Neutrophil (primary cell): ENCODE results near the gene ITPKB.
"Not testable (repeated sequence)": the region's sequence is repeated elsewhere in the genome, so short reads cannot be mapped to it uniquely, and the experiment has no call there.

Experiments used
- H3K27ac ChIP-seq: fragments of 200-600 bp; sonication (generic); 2 replicates; pipeline ENCODE4 v1.5.1; 2016; ENCODE audit warnings: mild to moderate bottlenecking, moderate library complexity
- H3K27me3 ChIP-seq: fragments of 200-600 bp; sonication (generic); 2 replicates; pipeline ENCODE4 v1.6.0; 2016; ENCODE audit warnings: mild to moderate bottlenecking
- H3K36me3 ChIP-seq: fragments of 200-600 bp; sonication (generic); 2 replicates; pipeline ENCODE4 v1.5.1; 2017
- H3K4me1 ChIP-seq, 2 experiments: fragments of 200-600 bp in 1 of 2; sonication (generic) in 1 of 2; 1 replicate in 1 of 2; 2 replicates in 1 of 2; pipeline versions ENCODE4 v1.5.1 to v1.6.1; 2013 to 2016; ENCODE audit warnings: low read depth in 1 of 2, low read length in 1 of 2, mild to moderate bottlenecking in 1 of 2, moderate library complexity in 1 of 2; ENCODE audit not compliant: control insufficient read depth in 1 of 2, insufficient read depth in 1 of 2
- H3K4me3 ChIP-seq, 2 experiments: fragments of 200-600 bp in 1 of 2; sonication (generic) in 1 of 2; 1 replicate in 1 of 2; 2 replicates in 1 of 2; pipeline ENCODE4 v1.5.1; 2013 to 2016; ENCODE audit warnings: low read depth in 1 of 2, low read length in 1 of 2, mild to moderate bottlenecking in 1 of 2, moderate library complexity in 1 of 2
- H3K9me3 ChIP-seq: fragments of 200-600 bp; sonication (generic); 2 replicates; pipeline ENCODE4 v1.5.1; 2016
- TF ChIP-seq, protein P1 (sequence below): fragments of 200-600 bp; sonication (generic); IDR thresholded peaks from 2 replicates; pipeline ENCODE4 v1.5.1; 2016; ENCODE audit warnings: antibody characterized with exemption

The ITPKB gene

DNA sequence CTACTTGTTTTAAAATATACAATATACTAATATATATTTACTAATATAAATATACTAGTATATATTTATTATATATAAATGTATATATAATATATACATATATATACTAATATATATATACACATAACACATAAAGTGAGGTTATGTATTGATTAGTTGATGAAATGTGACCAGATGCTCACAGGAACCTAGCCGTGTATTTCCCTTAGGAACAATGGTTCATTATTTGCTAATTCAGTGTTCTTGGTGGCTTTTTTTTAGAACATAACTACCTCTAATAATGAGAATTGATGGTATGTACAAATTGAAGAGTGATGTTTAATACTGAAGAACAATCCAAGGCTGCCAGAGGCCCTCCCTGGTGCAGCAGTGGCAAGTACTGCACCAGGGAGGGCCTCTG lies 37.9 kb upstream of the ITPKB start:
- no peaks in the 10 kb centered on the region for H3K9me3 ChIP-seq
- no peaks in the 10 kb centered on the region for H3K27me3 ChIP-seq
- no peak overlapping the region for H3K27ac ChIP-seq
- no peaks in the 10 kb centered on the region for H3K36me3 ChIP-seq
- TF ChIP-seq, protein P1, sequence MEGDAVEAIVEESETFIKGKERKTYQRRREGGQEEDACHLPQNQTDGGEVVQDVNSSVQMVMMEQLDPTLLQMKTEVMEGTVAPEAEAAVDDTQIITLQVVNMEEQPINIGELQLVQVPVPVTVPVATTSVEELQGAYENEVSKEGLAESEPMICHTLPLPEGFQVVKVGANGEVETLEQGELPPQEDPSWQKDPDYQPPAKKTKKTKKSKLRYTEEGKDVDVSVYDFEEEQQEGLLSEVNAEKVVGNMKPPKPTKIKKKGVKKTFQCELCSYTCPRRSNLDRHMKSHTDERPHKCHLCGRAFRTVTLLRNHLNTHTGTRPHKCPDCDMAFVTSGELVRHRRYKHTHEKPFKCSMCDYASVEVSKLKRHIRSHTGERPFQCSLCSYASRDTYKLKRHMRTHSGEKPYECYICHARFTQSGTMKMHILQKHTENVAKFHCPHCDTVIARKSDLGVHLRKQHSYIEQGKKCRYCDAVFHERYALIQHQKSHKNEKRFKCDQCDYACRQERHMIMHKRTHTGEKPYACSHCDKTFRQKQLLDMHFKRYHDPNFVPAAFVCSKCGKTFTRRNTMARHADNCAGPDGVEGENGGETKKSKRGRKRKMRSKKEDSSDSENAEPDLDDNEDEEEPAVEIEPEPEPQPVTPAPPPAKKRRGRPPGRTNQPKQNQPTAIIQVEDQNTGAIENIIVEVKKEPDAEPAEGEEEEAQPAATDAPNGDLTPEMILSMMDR = no peak
- no peaks in the 10 kb centered on the region for H3K4me1 ChIP-seq
- no peak overlapping the region for H3K4me3 ChIP-seq

DNA sequence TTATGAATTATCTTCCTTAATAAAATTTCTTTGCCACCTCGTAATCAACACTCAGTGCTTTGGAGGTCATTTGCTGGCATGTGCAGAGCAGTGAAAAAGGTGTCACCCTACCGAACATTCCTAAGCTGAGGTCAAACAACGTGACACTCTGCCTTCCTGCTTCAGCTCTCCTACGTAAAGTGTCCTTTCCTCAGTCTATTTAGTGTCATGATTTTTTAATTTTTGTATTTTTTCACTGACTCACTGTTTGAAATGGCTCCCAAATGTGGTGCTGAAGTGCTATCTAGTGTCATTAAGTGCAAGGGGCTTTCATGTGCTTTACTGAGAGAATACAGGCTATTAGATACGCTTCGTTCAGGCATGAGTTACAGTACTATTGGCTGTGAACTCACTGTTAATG lies 37.0 kb upstream of the ITPKB start:
- Histone ChIP-seq H3K9me3 (no peaks in the 10 kb centered on the region), H3K4me3 (no peak overlapping the region), H3K4me1 (no peaks in the 10 kb centered on the region), H3K27me3 (no peaks in the 10 kb centered on the region), H3K36me3 (no peaks in the 10 kb centered on the region), H3K27ac (no peak overlapping the region)
- TF ChIP-seq, protein P1 = no peak

DNA sequence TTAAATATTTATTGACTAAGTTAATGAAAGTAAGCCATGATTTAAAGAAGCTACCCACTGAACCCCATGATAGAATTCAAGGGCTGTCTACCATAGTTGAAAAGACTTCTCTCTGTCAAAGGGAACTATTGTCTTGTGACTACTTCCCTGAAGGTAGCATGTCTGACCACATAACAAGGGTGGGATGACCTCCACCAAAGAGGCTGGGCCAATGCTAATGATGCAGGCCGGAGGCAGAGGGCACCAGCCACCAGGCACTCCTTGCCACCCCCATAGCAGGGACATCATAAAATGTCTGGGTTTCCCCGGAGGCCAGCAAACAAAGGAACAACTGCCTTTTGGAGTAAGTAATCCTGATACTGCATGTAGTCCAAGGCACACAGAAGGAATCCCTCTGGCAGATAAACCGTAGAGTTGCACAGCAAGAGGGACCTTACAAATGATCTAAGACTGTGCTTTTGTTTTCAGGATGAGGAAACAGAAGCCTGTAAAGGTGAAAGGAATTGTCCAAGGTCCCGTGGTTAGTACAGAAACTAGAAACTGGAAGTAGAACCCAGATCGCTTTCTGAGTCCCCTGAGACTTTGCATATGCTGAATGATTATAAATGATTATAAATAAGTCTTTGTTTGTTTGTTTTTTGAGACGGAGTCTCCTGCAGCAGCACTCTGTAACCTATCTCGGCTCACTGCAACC lies 33.5 kb upstream of the ITPKB start:
- Histone ChIP-seq H3K36me3 (no peaks in the 10 kb centered on the region), H3K4me1 (no peaks in the 10 kb centered on the region), H3K27me3 (no peaks in the 10 kb centered on the region), H3K9me3 (no peaks in the 10 kb centered on the region), H3K4me3 (no peak overlapping the region), H3K27ac (no peak overlapping the region)
- TF ChIP-seq, protein P1 = no peak

DNA sequence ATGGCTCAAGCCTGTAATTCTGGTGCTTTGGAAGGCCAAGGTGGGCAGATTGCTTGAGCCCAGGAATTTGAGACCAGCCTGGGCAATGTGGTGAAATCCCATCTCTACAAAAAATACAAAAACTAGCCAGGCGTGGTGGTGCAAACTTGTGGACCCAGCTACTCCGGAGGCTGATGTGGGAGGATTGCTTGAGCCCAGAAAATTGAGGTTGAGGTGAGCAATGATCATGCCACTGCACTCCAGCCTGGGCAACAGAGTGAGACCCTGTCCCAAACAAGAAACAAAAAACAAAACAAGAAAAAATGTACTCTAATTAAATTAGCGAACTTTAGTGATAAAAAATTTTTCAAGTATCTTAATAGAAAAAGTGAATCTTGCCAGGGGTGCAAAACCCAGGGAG lies 28.1 kb upstream of the ITPKB start:
- H3K9me3 ChIP-seq, H3K27ac ChIP-seq, H3K4me1 ChIP-seq, H3K4me3 ChIP-seq, H3K36me3 ChIP-seq: not testable (repeated sequence)
- H3K27me3 ChIP-seq = peaks cover 36% of the 10 kb centered on the region

DNA sequence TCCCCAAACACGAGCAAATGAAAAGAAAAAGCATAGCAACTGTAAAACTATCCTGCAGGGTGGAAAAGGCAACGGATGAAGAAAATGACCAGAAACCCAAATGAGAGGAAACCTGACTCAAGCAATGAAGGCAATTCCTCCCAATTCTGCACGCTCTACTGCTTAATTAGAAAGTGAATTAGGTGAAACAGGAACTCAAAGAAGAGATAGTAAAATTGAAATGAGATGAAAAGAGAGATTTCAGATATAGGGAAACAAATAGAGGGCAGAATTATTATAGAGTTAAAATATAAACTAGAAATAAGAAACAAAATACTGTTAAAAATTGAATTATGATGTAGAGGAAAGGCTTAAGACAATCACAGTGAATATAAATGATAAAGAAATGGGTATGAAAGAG lies 27.5 kb upstream of the ITPKB start:
- no peaks in the 10 kb centered on the region for H3K36me3 ChIP-seq
- TF ChIP-seq, protein P1 = no peak
- no peak overlapping the region for H3K4me3 ChIP-seq
- no peak overlapping the region for H3K27ac ChIP-seq
- no peaks in the 10 kb centered on the region for H3K9me3 ChIP-seq
- peaks cover 38% of the 10 kb centered on the region for H3K27me3 ChIP-seq
- no peaks in the 10 kb centered on the region for H3K4me1 ChIP-seq

DNA sequence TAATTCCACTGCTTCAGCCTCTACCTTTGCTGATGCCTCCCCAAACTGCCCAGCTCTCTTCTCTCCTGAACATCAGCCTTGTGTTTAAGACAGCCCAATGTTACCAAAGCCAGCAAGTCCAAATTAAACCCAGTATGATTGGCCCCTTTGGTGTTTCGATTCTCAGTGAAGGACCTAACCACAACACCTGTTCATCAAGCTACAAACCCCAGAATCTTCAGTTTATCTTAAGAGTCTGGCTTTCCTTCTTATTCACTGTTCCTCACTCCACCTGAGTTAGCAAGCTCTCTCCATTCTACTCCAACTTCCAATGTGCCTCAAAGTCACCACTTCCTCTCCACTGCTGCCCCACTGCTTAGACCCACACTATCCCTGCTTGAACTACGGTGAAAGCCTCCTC lies 25.5 kb upstream of the ITPKB start:
- Histone ChIP-seq H3K4me1 (no peaks in the 10 kb centered on the region), H3K36me3 (no peaks in the 10 kb centered on the region), H3K9me3 (no peaks in the 10 kb centered on the region), H3K27me3 (peaks cover 38% of the 10 kb centered on the region), H3K27ac (no peak overlapping the region), H3K4me3 (no peak overlapping the region)
- TF ChIP-seq, protein P1 = no peak
